Colonic mucosa (tissue), 4 donors: ENCODE data around the gene TAF1C. TPM values are rescaled to one million over a fixed set of nuclear protein-coding genes. Genes with fewer than 3 reads are reported as not detected.

Experiments used
- DNase-seq: peaks from one replicate; pipeline ENCODE4 v3.0.0-alpha.2; 2020
- H3K27ac ChIP-seq: fragments of 200-600 bp; one replicate; pipeline ENCODE4 v1.8.0; 2021
- H3K27me3 ChIP-seq: fragments of 200-600 bp; one replicate; pipeline ENCODE4 v1.8.0; 2021
- H3K36me3 ChIP-seq: fragments of 200-600 bp; one replicate; pipeline ENCODE4 v1.8.0; 2021
- H3K4me1 ChIP-seq: fragments of 200-600 bp; one replicate; pipeline ENCODE4 v1.8.0; 2021; ENCODE audit warnings: mild to moderate bottlenecking
- H3K4me3 ChIP-seq: fragments of 200-600 bp; one replicate; pipeline ENCODE4 v1.8.0; 2021
- H3K9ac ChIP-seq, 2 donors: one replicate each; pipeline ENCODE4 v1.7.0; 2013; ENCODE audit warnings: control low read depth in 2 of 2, low read depth in 2 of 2, low read length in 2 of 2
- H3K9me3 ChIP-seq: fragments of 200-600 bp; one replicate; pipeline ENCODE4 v1.8.0; 2021
- CTCF ChIP-seq: fragments of 200-600 bp; IDR thresholded peaks from one replicate; pipeline ENCODE4 v1.8.0; 2022; ENCODE audit warnings: antibody characterized with exemption, mild to moderate bottlenecking
- intact Hi-C: fragments of 100-400 bp; cut with DNase I; formaldehyde crosslinking; loops from one replicate; pipeline ENCODE4 v1.14.1; 2022
- total RNA-seq, 2 donors: library from RNA; stranded (reverse); fragmentation: NEBNext Ultra II Directional in 1 of 2; extraction: Animal tissue kit (Norgen Biotek cat#: 25700) in 1 of 2; gene quantifications; one replicate each; pipeline ENCODE4 v1.2.1, GENCODE V29; 2021
- donor health status: healthy.
- donor health status: DM: no; HTN: no; CAD: no.
- donor health status: DM: no; HTN: no; CAD: no.

The TAF1C gene
- total RNA-seq, 2 donors from 2014 or later: 17.2 to 45.6 TPM

GRCh38 chr16:84199861-84200260, 13.0 kb upstream of the TAF1C start:
- DNase-seq: no peak
- intact Hi-C loops: no loop called here
- H3K27ac ChIP-seq: no peak overlapping the region

GRCh38 chr16:84199097-84199496, 12.2 kb upstream of the TAF1C start:
- H3K9me3 ChIP-seq: no peaks in the 10 kb centered on the region
- no peak overlapping the region for H3K4me3 ChIP-seq
- H3K27ac ChIP-seq: no peak overlapping the region
- no peak for TF ChIP-seq CTCF
- no peaks in the 10 kb centered on the region for H3K36me3 ChIP-seq
- H3K27me3 ChIP-seq: no peaks in the 10 kb centered on the region
- no peaks in the 10 kb centered on the region for H3K4me1 ChIP-seq
- no peak for DNase-seq
- intact Hi-C loops: no loop called here
- H3K9ac ChIP-seq: no peak overlapping the region

More at GRCh38 chr16:84199861-84200260, 13.0 kb upstream of the TAF1C start:
- Histone ChIP-seq H3K9ac (no peak overlapping the region), H3K27me3 (no peaks in the 10 kb centered on the region), H3K36me3 (no peaks in the 10 kb centered on the region), H3K9me3 (no peaks in the 10 kb centered on the region), H3K4me3 (no peak overlapping the region), H3K4me1 (no peaks in the 10 kb centered on the region)
- TF ChIP-seq CTCF: no peak

GRCh38 chr16:84198401-84198800, 11.5 kb upstream of the TAF1C start:
- intact Hi-C loops: no loop called here
- Histone ChIP-seq H3K4me3 (no peak overlapping the region), H3K27me3 (no peaks in the 10 kb centered on the region), H3K9me3 (no peaks in the 10 kb centered on the region), H3K36me3 (no peaks in the 10 kb centered on the region), H3K4me1 (no peaks in the 10 kb centered on the region), H3K9ac (no peak overlapping the region), H3K27ac (no peak overlapping the region)
- DNase-seq: no peak
- no peak for TF ChIP-seq CTCF

- no peak for DNase-seq
- no peaks in the 10 kb centered on the region for H3K36me3 ChIP-seq
- no peak overlapping the region for H3K27ac ChIP-seq
- TF ChIP-seq CTCF: no peak
- H3K27me3 ChIP-seq: no peaks in the 10 kb centered on the region
- H3K9ac ChIP-seq: no peak overlapping the region
- intact Hi-C loops: no loop called here
- H3K9me3 ChIP-seq: no peaks in the 10 kb centered on the region
- H3K4me1 ChIP-seq: no peaks in the 10 kb centered on the region
- no peak overlapping the region for H3K4me3 ChIP-seq
These were observed 10.7 kb upstream of the TAF1C start for GRCh38 chr16:84197466-84198128.

- TF ChIP-seq CTCF: no peak
- Histone ChIP-seq H3K27ac (no peak overlapping the region), H3K36me3 (no peaks in the 10 kb centered on the region), H3K9ac (no peak overlapping the region), H3K27me3 (no peaks in the 10 kb centered on the region), H3K4me3 (no peak overlapping the region), H3K4me1 (no peaks in the 10 kb centered on the region), H3K9me3 (no peaks in the 10 kb centered on the region)
- intact Hi-C loops: no loop called here
- no peak for DNase-seq
These were observed 10.0 kb upstream of the TAF1C start for GRCh38 chr16:84196727-84197394.
